Subcutaneous abdominal adipose tissue (tissue), 5 donors: Measurements from ENCODE around the gene SHC2.
"Not testable (repeated sequence)": the region's sequence is repeated elsewhere in the genome, so short reads cannot be mapped to it uniquely, and the experiment has no call there.

Experiments
- H3K27ac ChIP-seq: one replicate; pipeline ENCODE4 v1.7.0; 2013; ENCODE audit warnings: low read depth, mild to moderate bottlenecking, inconsistent platforms, low read length, moderate library complexity
- H3K27me3 ChIP-seq, 5 donors: one replicate each; pipeline ENCODE4 v1.7.0; 2013; ENCODE audit warnings: low read length in 5 of 5, inconsistent platforms in 1 of 5; ENCODE audit not compliant: control insufficient read depth in 5 of 5, insufficient read depth in 4 of 5
- H3K36me3 ChIP-seq, 5 donors: one replicate each; pipeline ENCODE4 v1.7.0; 2013; ENCODE audit warnings: low read length in 5 of 5; ENCODE audit not compliant: control insufficient read depth in 5 of 5, insufficient read depth in 5 of 5
- H3K4me1 ChIP-seq, 5 donors: one replicate each; pipeline ENCODE4 v1.7.0; 2013; ENCODE audit warnings: low read length in 5 of 5, mild to moderate bottlenecking in 3 of 5, moderate library complexity in 1 of 5; ENCODE audit not compliant: control insufficient read depth in 5 of 5, insufficient read depth in 5 of 5
- H3K4me3 ChIP-seq, 5 donors: one replicate each; pipeline ENCODE4 v1.7.0; 2013; ENCODE audit warnings: low read length in 5 of 5, low read depth in 1 of 5
- H3K9ac ChIP-seq, 5 donors: one replicate each; pipeline ENCODE4 v1.7.0; 2013; ENCODE audit warnings: low read length in 5 of 5, mild to moderate bottlenecking in 4 of 5, moderate library complexity in 3 of 5
- H3K9me3 ChIP-seq, 5 donors: one replicate each; pipeline ENCODE4 v1.7.0; 2013; ENCODE audit warnings: low read length in 5 of 5; ENCODE audit not compliant: control insufficient read depth in 5 of 5
- donor health status: healthy.
- donor health status: healthy.
- donor health status: healthy.
- donor health status: healthy.
- donor health status: healthy.

The SHC2 gene

GRCh38 chr19:390386-391206, 70.2 kb downstream of the SHC2 start:
- Histone ChIP-seq H3K9me3 (peaks cover 0 to 7% (median 0%) of the 10 kb centered on the region in 5 donors), H3K27ac (no peak overlapping the region), H3K4me3 (no peak overlapping the region), H3K27me3 (peaks cover 5 to 24% (median 21%) of the 10 kb centered on the region in 5 donors), H3K4me1 (no peaks in the 10 kb centered on the region), H3K36me3 (no peaks in the 10 kb centered on the region), H3K9ac (no peak overlapping the region)

GRCh38 chr19:389935-390289, 70.9 kb downstream of the SHC2 start:
- Histone ChIP-seq H3K27ac (no peak overlapping the region), H3K36me3 (no peaks in the 10 kb centered on the region), H3K9ac (no peak overlapping the region)

GRCh38 chr19:389255-389934, 71.4 kb downstream of the SHC2 start:
- Histone ChIP-seq H3K27ac (no peak overlapping the region), H3K9me3 (peaks cover 0 to 3% (median 0%) of the 10 kb centered on the region in 5 donors), H3K4me1 (no peaks in the 10 kb centered on the region), H3K9ac (no peak overlapping the region), H3K4me3 (no peak overlapping the region), H3K27me3 (peaks cover 5 to 24% (median 22%) of the 10 kb centered on the region in 5 donors), H3K36me3 (no peaks in the 10 kb centered on the region)

More at GRCh38 chr19:389935-390289, 70.9 kb downstream of the SHC2 start:
- Histone ChIP-seq H3K4me1 (no peaks in the 10 kb centered on the region), H3K27me3 (peaks cover 5 to 24% (median 21%) of the 10 kb centered on the region in 5 donors), H3K4me3 (no peak overlapping the region), H3K9me3 (peaks cover 0 to 3% (median 0%) of the 10 kb centered on the region in 5 donors)

GRCh38 chr19:388691-389090, 72.1 kb downstream of the SHC2 start:
- no peak overlapping the region for H3K9ac ChIP-seq
- H3K36me3 ChIP-seq, result no peaks in the 10 kb centered on the region
- peaks cover 0 to 4% (median 0%) of the 10 kb centered on the region in 5 donors for H3K4me1 ChIP-seq
- H3K4me3 ChIP-seq, result no peak overlapping the region
- H3K9me3 ChIP-seq, result no peaks in the 10 kb centered on the region
- H3K27ac ChIP-seq, result no peak overlapping the region
- peaks cover 5 to 30% (median 22%) of the 10 kb centered on the region in 5 donors for H3K27me3 ChIP-seq

- Histone ChIP-seq H3K4me3 (no peak overlapping the region), H3K27ac (no peak overlapping the region), H3K4me1 (peaks cover 0 to 4% (median 0%) of the 10 kb centered on the region in 5 donors), H3K9ac (no peak overlapping the region), H3K9me3 (no peaks in the 10 kb centered on the region), H3K36me3 (no peaks in the 10 kb centered on the region), H3K27me3 (peaks cover 10 to 35% (median 30%) of the 10 kb centered on the region in 5 donors)
Measured at GRCh38 chr19:387777-388176, 73.1 kb downstream of the SHC2 start.

GRCh38 chr19:386632-387301, 74.1 kb downstream of the SHC2 start:
- H3K36me3 ChIP-seq, H3K9ac ChIP-seq, H3K4me1 ChIP-seq, H3K4me3 ChIP-seq, H3K9me3 ChIP-seq, H3K27ac ChIP-seq: not testable (repeated sequence)
- H3K27me3 ChIP-seq, result peaks cover 10 to 38% (median 33%) of the 10 kb centered on the region in 5 donors

GRCh38 chr19:386189-386588, 74.6 kb downstream of the SHC2 start:
- H3K4me3 ChIP-seq, H3K27ac ChIP-seq, H3K36me3 ChIP-seq, H3K9ac ChIP-seq, H3K4me1 ChIP-seq, H3K9me3 ChIP-seq: not testable (repeated sequence)
- H3K27me3 ChIP-seq, result peaks cover 10 to 38% (median 33%) of the 10 kb centered on the region in 5 donors

DNA sequence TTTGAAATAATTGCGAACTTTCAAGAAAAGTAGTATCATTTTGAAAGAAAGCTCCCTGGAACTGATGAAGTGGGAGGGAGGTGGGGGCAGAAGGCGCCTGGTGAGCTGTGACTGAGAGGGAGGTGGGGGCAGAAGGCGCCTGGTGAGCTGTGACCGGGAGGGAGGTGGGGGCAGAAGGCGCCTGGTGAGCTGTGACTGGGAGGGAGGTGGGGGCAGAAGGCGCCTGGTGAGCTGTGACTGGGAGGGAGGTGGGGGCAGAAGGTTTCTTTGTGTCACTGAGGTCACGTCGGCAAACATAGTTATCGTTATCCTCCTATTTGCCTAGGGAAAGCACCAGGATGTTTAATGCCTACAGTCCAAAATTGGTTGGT, 76.0 kb downstream of the SHC2 start:
- Histone ChIP-seq H3K4me3 (no peak overlapping the region), H3K27ac (no peak overlapping the region), H3K27me3 (peaks cover 10 to 37% (median 25%) of the 10 kb centered on the region in 5 donors), H3K36me3 (no peaks in the 10 kb centered on the region), H3K9ac (no peak overlapping the region), H3K9me3 (no peaks in the 10 kb centered on the region), H3K4me1 (peaks cover 0 to 4% (median 0%) of the 10 kb centered on the region in 5 donors)

GRCh38 chr19:383922-384798, 76.7 kb downstream of the SHC2 start:
- no peaks in the 10 kb centered on the region for H3K36me3 ChIP-seq
- peaks cover 0 to 4% (median 0%) of the 10 kb centered on the region in 5 donors for H3K4me1 ChIP-seq
- H3K9me3 ChIP-seq, result no peaks in the 10 kb centered on the region
- H3K4me3 ChIP-seq, result no peak overlapping the region
- H3K27me3 ChIP-seq, result peaks cover 10 to 30% (median 21%) of the 10 kb centered on the region in 5 donors
- no peak overlapping the region for H3K27ac ChIP-seq
- no peak overlapping the region for H3K9ac ChIP-seq
